ENCODE measurements around the gene WNK2.

GRCh38 chr9:93308158-93308602, 124.2 kb downstream of the WNK2 start:
- no peak for TF ChIP-seq CTCF (IDR thresholded peaks at IDR 0.05; ENCODE audit: low read depth, low read length, poor library complexity, severe bottlenecking)
- no peak for TF ChIP-seq EZH2phosphoT487 (IDR thresholded peaks at IDR 0.05; ENCODE audit: borderline replicate concordance, low read length)

Measured in DOHH2 (cell line).